GM18499 (cell line): Measurements from ENCODE around the gene NSL1.
"Not testable (repeated sequence)": the region's sequence is repeated elsewhere in the genome, so short reads cannot be mapped to it uniquely, and the experiment has no call there.

Source experiments
- ATAC-seq: cut with Tn5 transposase; IDR thresholded peaks from one replicate; pipeline ENCODE4 v1.9.1; 2021; ENCODE audit warnings: moderate number of reproducible peaks; ENCODE audit not compliant: insufficient read depth, unreplicated experiment

NSL1 gene

DNA sequence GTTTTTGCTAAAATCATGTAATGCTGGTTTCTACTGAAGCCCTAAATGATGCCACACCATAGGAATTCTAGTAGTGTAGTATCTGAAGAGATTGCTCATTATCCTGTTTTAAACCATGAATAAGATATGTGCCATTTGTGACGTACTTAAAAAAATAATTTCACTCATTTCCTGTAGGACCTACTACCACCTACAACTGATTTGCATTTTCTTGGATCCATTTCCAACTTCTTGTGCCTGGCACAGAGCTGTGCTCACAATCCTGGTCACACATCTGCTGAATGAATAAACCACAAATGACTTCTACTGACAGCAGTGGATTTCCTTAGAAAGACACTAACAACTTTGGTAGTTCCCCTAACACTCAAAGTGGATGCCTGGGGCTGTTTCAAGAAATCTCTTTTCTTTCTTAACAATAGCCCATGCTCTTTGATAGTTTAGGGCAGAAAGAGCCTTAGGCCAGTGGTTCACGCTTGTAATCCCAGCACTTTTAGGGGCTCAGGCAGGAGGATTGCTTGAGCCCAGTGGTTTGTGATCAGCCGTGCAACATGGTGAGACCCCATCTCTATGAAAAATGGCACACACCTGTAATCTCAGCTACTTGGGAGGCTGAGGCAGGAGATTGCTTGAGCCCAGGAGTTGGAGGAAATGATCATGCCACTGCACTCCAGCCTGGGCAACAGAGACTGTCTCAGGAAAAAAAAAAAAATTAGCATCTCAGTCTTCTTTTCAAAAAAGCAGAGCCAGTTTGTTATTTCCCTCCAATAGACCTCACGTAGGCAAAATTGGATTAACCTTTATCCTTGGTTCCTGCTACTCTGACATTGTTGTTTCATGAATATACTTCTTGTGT lies 78.9 kb downstream of the NSL1 start:
- ATAC-seq: no peak

GRCh38 chr1:212711974-212712373 lies 79.6 kb downstream of the NSL1 start:
- not testable (repeated sequence) for ATAC-seq

DNA sequence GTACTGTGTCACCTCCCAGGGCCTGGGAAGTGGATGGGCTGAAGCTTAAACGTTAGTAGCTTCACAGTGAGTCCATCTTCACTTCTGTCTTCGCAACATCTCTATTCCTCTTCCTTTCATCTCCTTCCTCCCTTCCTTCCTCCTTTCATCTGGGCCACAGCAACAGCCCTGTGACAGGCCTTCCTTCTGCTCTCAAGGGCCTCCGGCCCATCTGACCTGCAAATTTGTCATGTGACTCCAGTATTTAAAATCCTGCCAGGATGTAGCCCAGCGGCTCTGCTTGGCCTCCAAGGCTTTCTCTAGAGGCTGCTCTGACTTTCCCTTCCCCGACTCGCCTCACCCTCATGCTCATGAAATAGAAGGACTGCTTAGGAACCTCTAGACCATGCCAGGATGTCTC lies 81.0 kb downstream of the NSL1 start:
- ATAC-seq: no peak

DNA sequence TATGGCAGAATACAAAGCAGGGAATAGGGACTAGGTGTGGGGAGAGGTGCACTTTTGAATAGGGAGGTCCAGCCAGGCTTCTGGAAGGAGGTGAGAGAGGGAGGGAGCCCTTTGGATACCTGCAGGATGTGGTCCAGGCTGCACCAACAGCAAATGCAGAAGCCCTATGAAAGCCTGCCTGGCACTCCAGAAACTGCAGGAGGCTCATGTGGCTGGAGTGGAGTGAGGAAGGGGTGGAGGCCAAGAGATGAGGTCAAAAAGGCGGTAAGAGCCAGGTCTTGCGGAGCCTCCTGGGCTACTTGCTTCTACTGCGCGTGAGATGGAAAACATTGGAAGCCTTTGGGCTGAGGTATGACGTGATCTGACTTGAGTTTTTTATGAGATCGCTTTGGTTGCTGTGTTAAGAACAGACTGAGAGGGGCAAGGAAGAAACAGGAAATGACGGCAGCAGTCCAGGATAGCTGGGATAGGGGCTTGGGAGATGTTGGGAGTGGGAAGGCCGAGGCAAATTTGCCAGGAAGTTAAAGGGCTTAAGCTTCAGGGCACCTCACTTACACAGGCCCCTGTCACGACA lies 87.5 kb downstream of the NSL1 start:
- no peak for ATAC-seq

DNA sequence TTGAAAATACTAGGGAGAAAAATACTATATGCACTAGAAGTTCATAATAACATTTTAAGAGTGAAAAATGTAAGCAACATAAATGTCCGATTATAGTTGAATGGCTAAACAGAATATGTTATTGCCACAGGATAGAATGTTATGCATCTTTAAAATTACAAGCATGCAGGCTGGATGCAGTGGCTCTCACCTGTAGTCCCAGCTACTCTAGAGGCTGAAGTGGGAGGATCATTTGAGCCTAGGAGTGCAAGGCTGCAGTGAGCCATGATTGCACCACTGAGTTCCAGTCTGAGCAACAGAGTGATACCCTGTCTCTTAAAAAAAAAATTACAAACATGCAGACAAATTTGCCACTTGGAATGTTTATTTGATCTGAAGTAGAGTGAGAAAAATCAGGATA lies 88.9 kb downstream of the NSL1 start:
- no peak for ATAC-seq

GRCh38 chr1:212701910-212702309 lies 89.7 kb downstream of the NSL1 start:
- ATAC-seq: no peak

DNA sequence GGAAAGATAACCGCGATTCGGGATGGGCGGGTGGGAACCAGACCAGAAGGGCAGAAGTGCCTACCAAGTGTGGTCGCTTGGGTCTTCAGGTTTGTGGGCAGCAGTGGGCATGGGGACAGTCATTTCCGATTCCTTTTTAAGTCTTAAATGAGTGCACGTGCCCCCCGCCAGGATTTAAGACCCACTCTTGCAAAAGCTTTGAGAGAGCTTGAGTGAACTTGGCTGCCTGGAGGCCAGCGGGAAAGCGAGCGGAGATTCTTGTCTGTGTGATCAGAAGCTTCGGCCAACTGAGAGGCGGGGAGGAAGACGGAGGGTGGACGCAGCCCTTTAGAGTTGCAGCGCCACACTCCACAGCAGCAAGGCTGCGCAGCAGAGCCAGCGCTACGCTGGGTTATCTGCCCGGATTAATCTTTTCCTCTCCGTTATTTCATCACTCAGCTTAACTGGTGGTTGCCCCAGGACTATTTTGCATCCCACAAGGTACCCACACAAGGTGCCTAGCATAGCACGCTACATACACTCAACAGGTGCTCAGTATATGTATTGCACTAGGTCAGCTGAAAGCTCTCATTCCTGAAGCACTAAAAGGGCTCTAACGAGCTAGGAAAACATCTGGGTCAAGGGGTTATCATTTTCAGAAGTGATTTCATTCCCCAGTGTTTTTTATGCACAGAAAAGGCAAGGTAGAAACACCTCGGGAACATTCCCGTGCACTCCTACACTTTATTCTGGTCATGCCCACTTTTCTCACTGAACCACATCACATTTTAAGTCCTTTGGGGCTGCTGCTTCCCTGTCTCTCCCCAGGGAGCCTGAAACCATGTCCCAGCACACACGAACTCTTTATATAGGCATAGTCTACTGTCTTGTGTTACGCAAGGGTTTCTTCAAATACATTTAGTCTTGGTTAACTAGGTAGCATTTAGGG lies 90.4 kb downstream of the NSL1 start:
- no peak for ATAC-seq

GRCh38 chr1:212700223-212700891 lies 91.2 kb downstream of the NSL1 start:
- ATAC-seq: no peak

GRCh38 chr1:212699625-212700222 lies 91.9 kb downstream of the NSL1 start, which contains the start of gene BATF3:
Gene BATF3, minus strand, starts transcription at chr1:212699840. Its CDS starts 78 bp downstream, at chr1:212699762.
- ATAC-seq: no peak

- no peak for ATAC-seq
Measured at GRCh38 chr1:212699104-212699624, 92.4 kb downstream of the NSL1 start.

DNA sequence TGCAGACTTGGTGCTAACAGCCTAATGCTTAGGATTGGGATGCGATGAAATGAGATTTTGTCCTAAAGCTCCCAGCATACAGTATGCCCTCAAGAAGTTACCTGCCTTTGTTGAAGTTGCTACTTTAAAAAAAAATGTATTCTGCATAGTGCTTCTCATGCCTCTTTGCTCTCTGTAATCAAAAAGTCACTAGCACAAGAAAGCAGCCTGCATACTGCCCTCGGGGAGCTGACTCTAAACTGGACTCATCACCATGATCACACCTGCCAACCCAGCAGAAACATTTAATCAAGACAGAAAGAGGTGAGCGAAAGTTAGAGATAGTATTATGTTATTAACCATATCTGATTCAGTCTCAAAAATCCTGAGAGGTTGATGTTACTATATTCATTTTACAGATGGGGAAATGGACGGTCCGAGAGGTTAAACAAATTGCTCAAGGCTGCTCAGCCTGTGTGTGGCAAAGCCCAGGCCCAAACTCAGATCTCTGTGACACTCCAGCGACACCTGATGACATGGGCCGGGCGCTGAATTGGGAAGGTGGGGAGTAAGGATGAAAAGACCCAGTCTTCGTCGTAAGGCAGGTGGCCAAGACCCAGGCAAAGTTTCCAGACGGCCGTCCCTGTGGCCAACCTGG lies 93.0 kb downstream of the NSL1 start:
- ATAC-seq: no peak

GRCh38 chr1:212696721-212697331 lies 94.8 kb downstream of the NSL1 start:
- no peak for ATAC-seq

GRCh38 chr1:212692774-212693644 lies 98.6 kb downstream of the NSL1 start:
- no peak for ATAC-seq

- ATAC-seq: no peak
Measured at GRCh38 chr1:212691561-212692071, 100.0 kb downstream of the NSL1 start.

DNA sequence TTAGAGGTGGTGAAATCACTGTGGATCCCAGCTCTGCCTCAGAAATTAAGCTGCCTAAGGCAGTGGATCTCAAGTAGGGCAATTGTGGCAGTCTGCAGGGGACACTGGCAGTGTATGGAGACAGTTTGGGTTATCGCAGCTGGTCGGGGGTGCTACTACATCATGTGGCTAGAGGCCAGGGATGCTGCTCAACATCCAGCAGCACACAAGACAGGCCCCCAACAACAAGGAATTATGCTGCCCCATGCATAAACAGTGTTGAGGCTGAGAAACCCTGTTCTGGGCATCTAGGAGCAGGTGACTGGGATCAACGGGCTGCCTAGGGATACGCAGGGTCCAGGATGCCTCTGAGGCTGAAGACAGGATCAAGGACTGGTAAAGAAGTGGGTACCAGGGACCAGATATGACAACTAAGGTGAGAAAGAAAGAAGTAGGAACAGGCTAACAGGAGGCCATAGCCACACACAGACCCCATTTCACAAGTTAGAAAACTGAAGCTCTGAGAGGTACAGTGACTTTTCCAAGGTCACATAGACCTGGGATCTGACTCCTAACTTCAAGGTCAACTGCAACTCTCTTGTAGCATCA lies 100.7 kb downstream of the NSL1 start:
- ATAC-seq: no peak

DNA sequence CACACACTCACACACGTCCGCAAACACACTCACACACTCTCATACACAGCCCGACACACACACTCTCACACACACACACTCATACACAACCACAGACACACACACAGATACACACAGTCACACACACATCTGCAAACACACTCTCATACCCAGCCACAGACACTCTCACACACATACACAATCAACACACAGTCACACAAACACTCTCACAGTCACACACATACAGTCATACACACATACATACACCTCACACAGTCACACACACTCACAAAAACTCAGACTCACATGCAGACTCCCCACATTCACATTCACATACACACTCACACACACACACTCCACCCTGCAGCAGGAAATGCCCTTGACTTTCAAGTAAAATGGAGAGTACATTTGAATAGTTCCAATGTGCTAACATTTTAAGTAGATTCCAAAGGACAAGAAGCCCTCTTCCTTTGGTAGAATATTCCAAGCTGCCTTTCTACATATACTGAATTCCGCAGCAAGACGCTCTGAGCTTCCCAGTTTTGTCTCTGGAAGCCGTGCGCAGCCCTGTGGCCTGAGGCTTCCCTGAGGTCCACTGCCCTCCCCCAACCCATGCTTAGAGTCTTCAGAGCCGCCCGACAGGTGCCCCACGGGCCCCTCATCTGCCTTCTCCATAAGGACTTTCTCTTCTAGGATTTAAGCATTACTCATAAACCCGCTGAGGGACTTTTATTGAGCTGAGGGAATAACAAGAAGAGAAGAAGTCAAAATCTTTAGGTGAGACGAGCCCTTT lies 101.6 kb downstream of the NSL1 start:
- ATAC-seq: no peak
